Measurements from ENCODE around the gene SATL1. TPM values are rescaled to one million over a fixed set of nuclear protein-coding genes. Genes with fewer than 3 reads are reported as not detected.
A peak's percentile ranks its signal among the peaks of the same experiment; 100 is the strongest.

The SATL1 gene
- total RNA-seq, 4 donors from 2014 or later = not detected

- WGBS, 2 donors = 29 to 40% methylated on average over 3 of the region's 3 CpGs
- Histone ChIP-seq H3K27me3 (no peaks in the 10 kb centered on the region), H3K27ac (peak overlapping the region in 2 of 4 donors; percentile 52 to 60), H3K4me3 (no peak overlapping the region), H3K36me3 (no peaks in the 10 kb centered on the region), H3K4me1 (no peaks in the 10 kb centered on the region), H3K9me3 (no peaks in the 10 kb centered on the region)
- intact Hi-C loops (cut with DNase I) = no loop called here
- TF ChIP-seq CTCF (IDR thresholded peaks at IDR 0.05) (no peak), POLR2A (IDR thresholded peaks at IDR 0.05) (no peak)
- no peak for DNase-seq
Observed at GRCh38 chrX:85052205-85052604, 191.4 kb downstream of the SATL1 start.

GRCh38 chrX:85051627-85052026 lies 192.0 kb downstream of the SATL1 start:
- TF ChIP-seq CTCF (IDR thresholded peaks at IDR 0.05) = no peak
- no peak for TF ChIP-seq POLR2A (IDR thresholded peaks at IDR 0.05)
- intact Hi-C loops (cut with DNase I) = no loop called here
- no peaks in the 10 kb centered on the region for H3K27me3 ChIP-seq
- no peak overlapping the region for H3K4me3 ChIP-seq
- no peaks in the 10 kb centered on the region for H3K9me3 ChIP-seq
- no peak for DNase-seq
- 60% methylated on average over 1 of the region's 1 CpG; no CpG with 5 or more reads in 1 of the 2 donors for WGBS, 2 donors
- H3K36me3 ChIP-seq = no peaks in the 10 kb centered on the region
- H3K27ac ChIP-seq = peak overlapping the region in 2 of 4 donors; percentile 52 to 60
- no peaks in the 10 kb centered on the region for H3K4me1 ChIP-seq

Other genes with a start within 250 kb of the SATL1 start
- gene APOOL, start 239.9 kb downstream of the SATL1 start, total RNA-seq = 10 to 100 TPM; 10.1 to 14.3 (median 12.5) TPM
- gene ZNF711, start 212 bp upstream of the SATL1 start, total RNA-seq = 1 to 10 TPM in 3 of 4 donors, under 1 TPM in 1; 0.80 to 2.9 (median 1.7) TPM
- 10 to 100 TPM; 31.2 to 53.4 (median 39.6) TPM for gene POF1B, start 135.9 kb upstream of the SATL1 start, total RNA-seq